Mucosa of descending colon (tissue), 3 donors: Measurements from ENCODE around the gene RUNX3. TPM values are rescaled to one million over a fixed set of nuclear protein-coding genes. Genes with fewer than 3 reads are reported as not detected.
A peak's percentile ranks its signal among the peaks of the same experiment; 100 is the strongest.

ENCODE experiments used
- ATAC-seq: fragments of 200-7000 bp; cut with Tn5 transposase; one replicate; pipeline ENCODE4 v1.9.1; 2020; ENCODE audit warnings: mild to moderate bottlenecking, moderate library complexity
- DNase-seq, 3 donors: peaks; one replicate each; pipeline ENCODE4 v3.0.0-alpha.2; 2020
- H3K36me3 ChIP-seq: fragments of 200-600 bp; one replicate; pipeline ENCODE4 v1.8.0; 2021; ENCODE audit warnings: low read depth, mild to moderate bottlenecking
- H3K4me1 ChIP-seq: fragments of 200-600 bp; one replicate; pipeline ENCODE4 v1.8.0; 2021; ENCODE audit warnings: low read depth, mild to moderate bottlenecking
- H3K4me3 ChIP-seq: fragments of 200-600 bp; one replicate; pipeline ENCODE4 v1.8.0; 2021; ENCODE audit warnings: mild to moderate bottlenecking
- H3K9me3 ChIP-seq: fragments of 200-600 bp; one replicate; pipeline ENCODE4 v1.8.0; 2021; ENCODE audit warnings: mild to moderate bottlenecking
- intact Hi-C, 2 donors: fragments of 100-400 bp; cut with DNase I in 1 of 2; cut with micrococcal nuclease in 1 of 2; formaldehyde crosslinking; loops; one replicate each; pipeline versions ENCODE4 v1.11.0 to v1.11.1; 2022; cut with DNase I, micrococcal nuclease
- total RNA-seq, 3 donors: library from RNA; stranded (reverse); fragmentation: NEBNext Ultra II Directional in 2 of 3; extraction: Animal tissue kit (Norgen Biotek cat#: 25700) in 2 of 3; gene quantifications; one replicate each; pipeline versions ENCODE4 v1.2.1 to v1.2.4, GENCODE V29; 2021 to 2023
- TF ChIP-seq, protein P1 (sequence below): fragments of 200-600 bp; IDR thresholded peaks from one replicate; pipeline ENCODE4 v1.8.0; 2022; ENCODE audit warnings: antibody characterized with exemption, mild to moderate bottlenecking
- donor health status: DM: no; HTN: no; CAD: no; lungs with moderate emphysema.
- donor health status: DM: no; HTN: no; CAD: no.
- donor health status: DM: no; HTN: yes; CAD: no.

RUNX3 gene
- total RNA-seq, 3 donors from 2014 or later = 3.2 to 6.1 (median 5.0) TPM

DNA sequence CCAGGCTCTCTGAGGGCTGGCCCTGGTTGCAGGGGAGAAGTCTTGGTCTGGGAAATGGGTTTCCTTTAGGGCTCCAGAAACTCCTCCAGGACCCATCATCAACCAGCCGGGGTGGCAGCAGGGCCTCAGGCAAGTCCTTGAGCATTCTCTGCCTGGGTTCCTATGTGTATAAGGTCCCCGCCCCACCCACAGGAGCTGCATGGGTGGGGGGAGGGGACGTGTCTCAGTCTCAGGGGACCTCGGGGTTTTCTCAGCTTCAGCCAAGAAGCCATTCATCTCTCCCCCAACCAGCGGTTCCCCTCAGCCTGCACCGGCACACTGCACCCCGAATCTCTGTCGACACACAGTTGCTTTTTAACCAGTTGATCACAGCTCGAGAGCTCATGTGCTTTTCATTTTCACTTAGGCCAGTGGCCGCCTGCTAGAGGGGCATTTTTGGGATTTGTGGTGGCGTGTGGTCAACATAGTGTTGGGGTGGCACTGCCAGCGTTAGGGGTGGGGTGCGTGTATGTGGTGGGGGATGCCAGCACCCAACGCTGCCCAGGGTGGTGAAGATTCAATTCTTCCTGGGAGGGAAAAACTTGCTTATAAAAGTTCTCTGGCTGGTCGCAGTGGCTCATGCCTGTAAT is 6.5 kb downstream of the RUNX3 start:
- peaks cover 8% of the 10 kb centered on the region for H3K4me1 ChIP-seq
- no peaks in the 10 kb centered on the region for H3K9me3 ChIP-seq
- ATAC-seq (peak; percentile 6), DNase-seq (peak in 1 of 3 donors; percentile 39)
- intact Hi-C loops = no loop called here
- TF ChIP-seq, protein P1, sequence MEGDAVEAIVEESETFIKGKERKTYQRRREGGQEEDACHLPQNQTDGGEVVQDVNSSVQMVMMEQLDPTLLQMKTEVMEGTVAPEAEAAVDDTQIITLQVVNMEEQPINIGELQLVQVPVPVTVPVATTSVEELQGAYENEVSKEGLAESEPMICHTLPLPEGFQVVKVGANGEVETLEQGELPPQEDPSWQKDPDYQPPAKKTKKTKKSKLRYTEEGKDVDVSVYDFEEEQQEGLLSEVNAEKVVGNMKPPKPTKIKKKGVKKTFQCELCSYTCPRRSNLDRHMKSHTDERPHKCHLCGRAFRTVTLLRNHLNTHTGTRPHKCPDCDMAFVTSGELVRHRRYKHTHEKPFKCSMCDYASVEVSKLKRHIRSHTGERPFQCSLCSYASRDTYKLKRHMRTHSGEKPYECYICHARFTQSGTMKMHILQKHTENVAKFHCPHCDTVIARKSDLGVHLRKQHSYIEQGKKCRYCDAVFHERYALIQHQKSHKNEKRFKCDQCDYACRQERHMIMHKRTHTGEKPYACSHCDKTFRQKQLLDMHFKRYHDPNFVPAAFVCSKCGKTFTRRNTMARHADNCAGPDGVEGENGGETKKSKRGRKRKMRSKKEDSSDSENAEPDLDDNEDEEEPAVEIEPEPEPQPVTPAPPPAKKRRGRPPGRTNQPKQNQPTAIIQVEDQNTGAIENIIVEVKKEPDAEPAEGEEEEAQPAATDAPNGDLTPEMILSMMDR = no peak
- H3K36me3 ChIP-seq = no peaks in the 10 kb centered on the region
- H3K4me3 ChIP-seq = no peak overlapping the region

DNA sequence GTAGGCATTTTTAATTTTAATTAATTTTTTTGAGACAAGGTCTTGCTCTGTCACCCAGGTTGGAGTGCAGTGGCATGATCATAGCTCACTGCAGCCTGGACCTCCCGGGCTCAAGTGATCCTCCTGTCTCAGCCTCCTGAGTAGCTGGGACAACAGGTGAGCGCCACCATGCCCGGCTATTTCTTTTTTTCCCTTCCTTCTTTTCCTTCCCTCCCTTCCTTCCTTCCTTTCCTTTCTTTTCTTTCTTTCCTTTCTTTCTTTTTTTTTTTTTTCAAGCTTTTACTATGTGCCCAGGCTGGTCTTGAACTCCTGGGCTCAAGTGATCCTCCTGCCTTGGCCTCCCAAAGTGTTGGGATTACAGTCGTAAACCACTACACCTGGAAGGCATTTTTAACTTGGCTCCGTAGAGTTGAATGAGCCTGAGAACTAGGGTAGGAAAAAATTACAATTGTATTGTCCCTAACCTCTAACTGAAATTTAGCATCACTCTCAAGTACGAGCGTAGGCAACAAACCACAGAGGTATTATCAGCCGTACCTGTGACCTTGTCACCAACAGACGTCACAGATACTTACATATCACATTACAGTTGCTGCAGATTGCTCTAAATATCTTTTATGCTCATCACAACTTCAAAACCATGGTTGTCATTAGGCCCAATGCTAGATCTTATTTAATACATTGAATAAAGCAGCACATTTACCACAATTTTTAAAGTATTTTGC is 8.0 kb downstream of the RUNX3 start:
- H3K36me3 ChIP-seq = no peaks in the 10 kb centered on the region
- intact Hi-C loops = no loop called here
- no peak overlapping the region for H3K4me3 ChIP-seq
- ATAC-seq = peak; percentile 16
- H3K4me1 ChIP-seq = peaks cover 8% of the 10 kb centered on the region
- no peaks in the 10 kb centered on the region for H3K9me3 ChIP-seq
- no peak for DNase-seq
- TF ChIP-seq, protein P1 = no peak

DNA sequence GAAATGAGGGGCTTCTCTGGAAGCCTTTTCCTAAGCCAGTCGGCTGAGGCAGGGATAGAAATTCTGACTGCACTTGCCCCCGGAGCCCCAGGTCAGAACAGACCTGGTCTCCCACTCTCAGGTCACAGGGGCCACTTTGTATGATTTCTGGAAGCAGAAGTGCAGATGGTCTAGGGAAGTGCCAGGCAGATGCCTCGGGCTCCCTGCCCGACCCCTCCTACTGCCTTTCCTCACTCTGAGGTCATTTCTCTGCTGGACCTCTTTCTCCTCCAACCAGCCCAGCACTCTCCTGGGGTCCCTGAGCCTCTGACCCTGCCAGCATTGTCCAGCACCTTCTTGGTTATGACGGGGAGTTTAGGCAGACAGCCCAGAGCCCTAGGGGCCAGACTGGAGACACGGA is 8.7 kb downstream of the RUNX3 start:
- no peaks in the 10 kb centered on the region for H3K9me3 ChIP-seq
- DNase-seq (peak in 1 of 3 donors; percentile 25), ATAC-seq (no peak)
- TF ChIP-seq, protein P1 = no peak
- H3K4me3 ChIP-seq = no peak overlapping the region
- intact Hi-C loops = no loop called here
- H3K36me3 ChIP-seq = no peaks in the 10 kb centered on the region
- peaks cover 3% of the 10 kb centered on the region for H3K4me1 ChIP-seq

DNA sequence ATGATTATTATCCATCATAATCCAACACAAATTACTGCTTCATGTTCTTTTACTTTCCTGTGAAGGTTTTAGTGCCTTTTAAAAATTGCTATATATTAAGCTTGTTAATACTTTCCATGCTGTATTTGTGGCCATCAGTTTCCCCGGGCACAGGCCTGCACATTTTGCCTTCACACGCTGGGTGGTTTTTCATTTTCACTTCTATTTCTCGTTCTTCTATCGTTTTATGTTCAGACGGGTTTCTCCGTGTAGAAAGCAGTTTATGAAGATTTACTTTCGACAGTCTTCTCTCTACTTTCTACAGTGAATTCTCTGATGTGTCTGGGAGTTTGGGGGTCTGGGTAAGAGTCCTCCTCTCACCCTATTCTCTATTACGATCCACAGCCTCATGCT is 9.5 kb downstream of the RUNX3 start:
- no peak for ATAC-seq
- no peak overlapping the region for H3K4me3 ChIP-seq
- DNase-seq = no peak
- peaks cover 3% of the 10 kb centered on the region for H3K4me1 ChIP-seq
- TF ChIP-seq, protein P1 = no peak
- no peaks in the 10 kb centered on the region for H3K36me3 ChIP-seq
- no peaks in the 10 kb centered on the region for H3K9me3 ChIP-seq
- intact Hi-C loops = no loop called here

DNA sequence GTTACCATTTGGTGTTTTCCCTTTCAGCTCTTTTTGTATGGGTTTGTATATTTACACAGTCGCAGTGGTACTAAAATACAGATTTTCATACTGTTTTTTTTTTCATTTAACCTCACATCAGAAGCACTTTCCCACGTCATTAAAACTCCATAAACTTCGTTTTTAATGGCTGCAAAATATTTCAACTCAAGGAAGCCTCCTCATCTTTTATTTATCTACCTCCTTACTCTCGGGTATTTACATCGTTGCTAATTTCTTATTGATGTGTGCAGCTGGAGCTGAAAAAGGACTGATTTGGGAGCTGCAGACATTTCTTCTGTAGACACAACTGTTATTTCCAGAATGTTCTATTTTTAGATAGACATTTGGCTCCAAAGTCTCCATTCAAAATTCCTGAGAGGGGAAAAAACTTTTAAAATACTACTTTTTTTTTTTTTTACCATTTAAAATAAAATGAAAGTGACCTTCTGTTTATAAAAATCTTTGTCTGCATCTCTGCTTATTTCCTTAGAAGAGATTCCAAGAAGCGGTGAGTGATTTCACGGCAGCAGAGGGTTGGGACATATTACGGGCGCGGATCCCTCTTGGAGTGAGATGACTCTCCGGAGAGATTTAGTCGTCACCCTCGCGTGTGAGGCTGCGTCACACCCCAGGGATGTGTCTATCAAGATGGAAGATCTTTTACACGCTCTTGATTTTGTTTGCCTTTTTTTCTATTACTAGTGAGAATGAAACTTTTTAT is 10.1 kb downstream of the RUNX3 start:
- H3K4me3 ChIP-seq = no peak overlapping the region
- TF ChIP-seq, protein P1 = no peak
- no peaks in the 10 kb centered on the region for H3K9me3 ChIP-seq
- H3K4me1 ChIP-seq = peaks cover 3% of the 10 kb centered on the region
- intact Hi-C loops = no loop called here
- DNase-seq = no peak
- no peak for ATAC-seq
- H3K36me3 ChIP-seq = no peaks in the 10 kb centered on the region
